ENCODE measurements around the gene DIAPH2.
A peak's percentile ranks its signal among the peaks of the same experiment; 100 is the strongest.

GRCh38 chrX:96906741-96907140 lies 222.1 kb downstream of the DIAPH2 start:
- TF ChIP-seq EP300 (IDR thresholded peaks at IDR 0.05) (no peak), CTCF (IDR thresholded peaks at IDR 0.05) (no peak), POLR2AphosphoS5 (IDR thresholded peaks at IDR 0.05) (peak in 1 of 2 donors; percentile 12), POLR2A (IDR thresholded peaks at IDR 0.05; ENCODE audit: low read depth) (no peak)

All from esophagus muscularis mucosa (tissue), 4 donors.